Measurements from ENCODE around the gene RABGAP1L.
"Not testable (repeated sequence)": the region's sequence is repeated elsewhere in the genome, so short reads cannot be mapped to it uniquely, and the experiment has no call there.

RABGAP1L gene

DNA sequence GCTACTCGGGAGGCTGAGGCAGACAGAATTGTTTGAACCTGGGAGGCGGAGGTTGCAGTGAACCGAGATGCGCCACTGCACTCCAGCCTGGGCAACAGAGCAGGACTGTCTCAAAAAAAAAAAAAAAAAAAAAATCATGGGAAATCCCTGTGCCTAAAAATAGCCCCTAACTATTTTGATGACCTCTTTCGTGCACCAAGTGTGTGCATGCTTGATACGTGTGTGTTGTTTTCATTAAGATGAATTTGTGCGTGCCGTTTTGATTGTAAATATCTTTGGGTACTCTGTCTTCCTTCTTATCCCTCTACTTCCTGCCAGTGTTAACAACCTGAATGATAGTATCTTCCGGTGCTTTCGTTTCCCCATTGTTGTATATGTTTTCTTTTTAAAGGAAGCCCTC is 850.2 kb downstream of the RABGAP1L start:
- DNase-seq, result no peak

DNA sequence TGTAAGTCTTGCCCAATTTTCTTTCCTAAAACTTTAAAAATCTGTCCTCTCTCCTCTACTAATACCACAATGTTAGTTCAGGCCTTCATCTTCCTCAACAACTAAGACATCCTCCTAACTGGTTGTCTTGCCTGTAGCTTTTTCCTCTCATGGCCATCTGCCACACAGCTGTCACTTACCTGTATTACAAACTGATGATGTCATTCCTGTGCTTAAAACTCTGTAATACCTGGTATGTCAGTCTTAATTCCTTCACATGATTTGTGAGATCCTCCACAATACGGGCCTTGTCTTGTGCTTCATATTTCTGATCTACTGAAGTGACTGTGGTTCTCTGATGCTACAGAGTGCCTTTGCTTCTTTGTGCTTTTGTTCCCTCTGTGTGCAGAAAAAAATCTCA is 854.1 kb downstream of the RABGAP1L start:
- DNase-seq, result no peak

DNA sequence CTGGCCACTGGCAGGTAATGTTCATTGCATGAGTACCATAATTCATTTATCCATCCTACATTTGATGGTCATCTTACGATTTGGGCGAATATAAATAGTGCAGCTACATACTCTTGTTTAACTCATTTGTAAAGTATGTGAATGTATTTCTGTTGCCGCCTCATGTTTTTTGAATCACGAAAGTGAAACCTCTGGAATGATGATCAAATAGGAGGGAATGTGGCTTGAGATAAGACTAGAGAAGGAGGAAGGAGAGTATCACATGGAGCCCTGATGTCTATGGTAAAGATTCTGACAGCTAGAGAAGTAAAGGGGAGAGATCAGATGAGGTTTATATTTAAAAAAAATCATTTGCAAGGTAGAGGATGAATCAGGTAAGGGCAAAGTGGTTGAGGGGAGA is 855.9 kb downstream of the RABGAP1L start:
- no peak for DNase-seq

DNA sequence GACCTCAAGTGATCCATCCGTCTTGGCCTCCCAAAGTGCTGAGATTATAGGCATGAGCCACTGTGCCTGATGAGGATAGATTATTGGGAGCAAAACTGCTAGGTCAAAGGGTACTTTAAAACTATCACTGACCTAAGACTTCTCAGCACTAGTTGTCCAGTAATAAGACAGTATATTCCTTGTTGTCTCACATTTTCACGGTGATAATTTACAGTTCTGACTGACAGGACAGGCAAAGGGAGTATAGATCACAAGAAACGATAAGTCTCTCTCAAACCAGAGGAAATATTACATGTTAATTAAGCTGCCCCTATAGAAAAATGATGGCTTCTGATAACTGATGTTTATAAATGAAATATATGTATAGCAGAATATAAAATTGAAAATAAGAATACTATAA is 860.2 kb downstream of the RABGAP1L start:
- no peak for DNase-seq

DNA sequence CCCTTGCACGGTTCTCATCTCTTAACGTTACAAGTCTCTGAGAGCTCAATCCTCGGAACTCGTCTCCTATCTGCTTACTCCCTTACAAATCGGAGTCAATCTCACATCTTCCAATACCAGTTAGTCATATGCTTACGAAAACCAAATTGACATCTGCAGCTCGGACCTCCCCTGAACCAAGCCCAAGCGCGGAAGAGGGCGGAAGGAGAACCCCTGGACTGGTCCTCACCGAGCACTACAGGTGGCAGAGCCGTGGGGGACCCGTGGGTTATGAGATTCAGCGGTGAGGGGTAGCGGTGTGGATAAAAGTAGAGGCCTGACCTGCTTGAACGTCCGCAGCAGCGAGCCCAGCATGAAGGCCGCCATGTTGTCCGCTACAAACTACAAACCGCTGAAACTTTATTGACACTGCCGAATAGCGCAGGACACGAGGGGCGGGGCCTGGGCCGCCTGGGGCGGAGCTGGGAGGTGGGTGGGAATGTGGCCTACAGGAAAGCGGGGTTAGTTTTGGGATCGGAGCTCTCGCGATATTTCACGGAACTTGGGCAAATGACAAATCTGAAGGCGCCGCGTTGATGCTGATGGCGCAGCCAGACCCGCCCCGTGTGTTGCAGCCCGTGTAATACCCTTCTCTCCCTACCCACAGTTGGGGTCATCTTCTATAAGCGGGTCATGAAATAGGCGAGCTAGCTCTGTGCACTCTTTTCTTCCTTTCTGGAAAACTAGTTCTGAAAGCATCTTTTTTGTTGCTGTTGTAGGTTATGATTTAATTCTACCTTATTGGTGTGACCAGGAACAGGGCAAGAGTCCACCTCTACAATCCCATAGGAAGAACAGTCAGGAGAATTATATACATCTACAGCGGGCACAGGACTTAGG is 864.0 kb downstream of the RABGAP1L start, which contains the start of gene MRPS14:
TSS of gene MRPS14 (minus strand) at position 383 of the 879 bp plus-strand sequence. CDS start at position 366, 17 bp downstream.
- DNase-seq, result peak; percentile 99

DNA sequence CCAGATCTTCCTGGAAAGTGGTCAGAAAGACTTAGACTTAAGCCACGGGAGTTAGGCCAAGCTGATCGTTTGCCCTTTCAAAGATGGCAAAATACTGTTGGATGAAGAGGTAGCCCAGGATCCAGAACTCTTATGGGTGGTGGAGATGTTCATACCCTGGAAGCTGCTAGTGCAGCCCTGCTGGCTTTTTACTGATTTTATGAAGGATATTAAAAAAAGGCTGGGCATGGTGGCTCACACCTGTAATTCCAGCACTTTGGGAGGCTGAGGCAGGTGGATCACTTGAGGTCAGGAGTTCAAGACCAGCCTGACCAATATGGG is 864.6 kb downstream of the RABGAP1L start:
- not testable (repeated sequence) for DNase-seq

DNA sequence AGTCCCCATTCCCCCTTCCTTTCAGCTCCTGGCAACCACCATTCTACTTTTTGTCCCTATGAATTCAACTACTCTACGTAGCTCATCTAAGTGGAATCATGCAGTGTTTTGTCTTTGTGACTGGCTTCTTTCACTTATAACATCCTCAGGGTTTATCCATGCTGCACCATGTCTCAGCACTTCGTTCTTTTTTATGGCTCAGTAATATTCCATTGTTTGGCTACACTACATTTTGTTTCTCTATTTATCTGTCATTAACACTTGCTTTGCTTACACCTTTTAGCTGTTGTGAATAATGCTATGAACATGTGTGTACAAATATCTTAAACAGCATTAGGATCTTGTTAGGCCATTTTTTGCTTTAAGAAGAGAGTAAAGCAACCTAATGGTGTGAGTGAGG is 865.5 kb downstream of the RABGAP1L start:
- no peak for DNase-seq

DNA sequence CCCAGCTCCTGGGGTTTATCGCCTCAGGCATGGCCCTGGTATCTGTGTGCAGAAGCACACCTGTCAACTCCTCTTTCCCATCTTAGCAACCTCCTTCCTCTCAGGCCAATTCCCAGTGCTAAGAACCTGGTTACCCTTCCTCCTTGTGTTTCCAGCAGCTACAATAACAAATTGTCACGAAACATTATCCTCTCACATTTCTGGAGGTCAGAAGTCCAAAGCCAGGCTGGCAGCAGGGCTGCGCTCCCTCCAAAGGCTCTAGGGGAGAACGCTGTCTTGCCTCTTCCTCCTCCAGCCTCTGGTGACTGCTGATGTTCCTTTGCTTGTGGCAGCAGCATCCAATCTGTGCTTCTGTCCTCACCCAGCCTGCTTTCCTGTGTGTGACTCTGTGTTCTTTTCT is 874.6 kb downstream of the RABGAP1L start:
- DNase-seq, result no peak

DNA sequence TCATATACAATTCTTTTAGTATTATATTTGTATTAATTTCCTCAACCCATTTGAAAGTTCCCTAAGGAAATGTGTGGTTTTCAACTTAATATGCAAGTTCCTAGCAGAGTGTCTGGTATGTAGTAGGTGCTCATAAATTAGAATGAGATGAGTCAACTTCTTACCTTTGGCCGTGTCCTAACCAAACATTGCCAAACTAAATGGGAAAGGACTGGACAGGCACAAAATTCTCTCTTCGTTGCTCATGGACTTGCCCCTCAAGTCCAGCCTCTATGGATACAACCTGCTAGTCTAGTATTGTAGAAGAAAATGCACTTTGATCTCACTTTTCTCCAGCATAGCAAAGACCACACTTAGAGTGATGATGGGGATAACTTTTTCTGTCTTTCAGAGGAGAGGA is 875.5 kb downstream of the RABGAP1L start:
- no peak for DNase-seq

DNA sequence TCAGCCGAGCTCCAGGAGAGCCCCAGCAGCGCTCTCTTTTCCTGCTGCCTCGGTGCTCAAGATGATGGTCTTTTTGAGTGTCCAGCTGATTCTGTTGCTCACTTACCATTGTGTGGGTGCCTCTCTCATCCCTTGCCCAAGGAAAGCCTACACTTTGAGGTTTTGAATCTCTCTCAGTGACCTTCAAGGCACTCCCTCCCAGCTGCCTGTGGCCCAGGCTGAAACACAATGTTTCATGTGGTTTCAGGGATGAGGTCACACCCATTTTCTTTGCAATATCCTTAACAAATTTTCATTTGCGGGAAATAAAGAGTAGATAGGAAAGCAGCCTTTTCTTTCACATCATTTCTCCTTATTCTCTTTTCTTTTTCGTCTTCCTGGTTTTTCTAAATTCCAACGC is 876.5 kb downstream of the RABGAP1L start:
- no peak for DNase-seq

DNA sequence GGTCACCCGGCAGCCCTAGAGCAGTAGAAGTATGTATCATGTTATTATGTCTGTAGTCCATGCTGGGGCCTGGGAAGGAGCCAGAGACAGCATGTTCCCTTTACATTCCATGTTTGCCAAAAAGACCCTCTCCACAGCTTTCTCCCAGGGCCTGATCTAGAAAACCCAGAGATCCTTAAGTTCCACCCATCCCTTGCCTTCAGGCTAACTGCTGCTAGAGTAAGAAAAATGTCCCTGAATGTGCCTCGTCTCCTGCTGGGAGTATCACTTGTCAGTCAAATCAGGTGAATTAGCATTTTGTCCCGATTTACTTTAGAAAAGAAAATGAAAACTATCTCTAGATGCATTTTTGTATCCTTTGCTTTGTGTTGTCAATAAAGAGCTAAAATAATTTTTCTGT is 877.2 kb downstream of the RABGAP1L start:
- no peak for DNase-seq

DNA sequence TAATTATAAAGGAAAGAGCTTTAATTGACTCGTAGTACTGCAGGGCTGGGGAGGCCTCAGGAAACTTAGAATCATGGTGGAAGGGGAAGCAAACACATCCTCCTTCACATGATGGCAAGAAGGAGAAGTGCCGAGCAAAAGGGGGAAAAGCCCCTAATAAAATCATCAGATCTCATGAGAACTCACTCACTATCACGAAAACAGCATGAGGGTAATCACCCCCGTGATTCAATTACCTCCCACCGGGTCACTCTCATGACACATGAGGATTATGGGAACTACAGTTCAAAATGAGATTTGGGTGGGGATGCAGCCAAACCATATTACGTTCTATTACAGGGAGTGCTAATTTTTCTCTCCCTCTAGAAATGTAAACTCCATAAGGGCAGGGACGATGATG is 878.1 kb downstream of the RABGAP1L start:
- no peak for DNase-seq

DNA sequence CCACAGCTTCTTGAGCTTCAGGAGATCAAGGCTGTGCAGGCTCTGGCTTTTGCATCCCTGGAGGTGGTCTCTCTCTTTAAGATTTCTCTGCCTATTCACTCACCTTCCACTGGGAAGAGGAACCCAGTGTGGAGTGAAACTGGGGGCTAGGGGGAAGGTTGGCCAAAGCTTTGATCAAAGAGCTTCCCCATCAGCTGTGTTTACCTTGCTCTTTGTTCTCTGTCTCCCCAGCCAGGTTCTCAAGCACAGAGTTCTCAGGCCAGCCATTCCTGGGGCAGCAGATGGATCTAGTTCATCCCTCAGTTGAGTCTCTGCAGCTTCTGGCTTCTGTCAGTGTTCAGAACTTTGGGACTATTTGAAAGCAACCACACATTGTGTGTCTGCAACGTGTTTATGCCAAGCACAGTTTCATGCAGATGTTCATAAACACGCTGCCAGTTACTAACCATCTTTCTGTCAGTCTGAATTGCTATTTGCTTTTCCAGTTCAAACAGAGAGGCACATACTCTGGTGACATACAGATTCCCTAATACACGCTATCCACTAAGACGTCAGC is 881.1 kb downstream of the RABGAP1L start:
- no peak for DNase-seq

DNA sequence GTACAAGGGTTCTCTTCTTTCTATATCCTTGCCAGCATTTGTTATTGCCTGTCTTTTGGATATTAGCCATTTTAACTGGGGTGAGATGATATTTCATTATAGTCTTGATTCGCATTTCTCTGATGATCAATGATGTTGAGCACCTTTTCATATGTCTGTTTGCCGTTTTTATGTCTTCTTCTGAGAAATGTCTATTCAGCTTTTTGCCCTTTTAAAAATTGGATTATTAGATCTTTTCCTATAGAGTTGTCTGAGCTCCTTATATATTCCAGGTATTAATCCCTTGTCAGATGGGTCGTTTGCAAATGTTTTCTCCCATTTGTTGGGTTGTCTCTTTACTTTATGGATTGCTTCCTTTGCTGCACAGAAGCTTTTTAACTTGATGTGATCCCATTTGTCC is 883.3 kb downstream of the RABGAP1L start:
- no peak for DNase-seq

DNA sequence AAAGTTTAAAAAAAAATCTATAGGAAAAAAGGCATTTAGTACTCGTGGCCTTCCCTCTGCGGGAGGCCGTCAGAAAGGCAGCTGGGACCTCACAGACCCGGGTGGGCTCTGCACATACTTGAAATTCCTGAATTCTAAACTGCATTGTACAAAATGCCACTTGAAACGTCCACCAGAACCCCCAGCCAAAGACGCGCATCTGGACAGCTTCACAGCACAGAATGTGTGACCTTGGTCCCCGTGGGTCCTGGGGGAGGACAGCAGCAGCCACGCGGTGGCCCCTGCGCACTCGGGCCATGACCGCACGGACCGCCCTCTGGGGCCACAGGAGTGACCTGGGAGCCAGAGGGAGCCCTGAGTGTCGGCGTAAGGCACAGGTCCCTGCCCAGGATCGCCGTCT is 884.5 kb downstream of the RABGAP1L start:
- no peak for DNase-seq

DNA sequence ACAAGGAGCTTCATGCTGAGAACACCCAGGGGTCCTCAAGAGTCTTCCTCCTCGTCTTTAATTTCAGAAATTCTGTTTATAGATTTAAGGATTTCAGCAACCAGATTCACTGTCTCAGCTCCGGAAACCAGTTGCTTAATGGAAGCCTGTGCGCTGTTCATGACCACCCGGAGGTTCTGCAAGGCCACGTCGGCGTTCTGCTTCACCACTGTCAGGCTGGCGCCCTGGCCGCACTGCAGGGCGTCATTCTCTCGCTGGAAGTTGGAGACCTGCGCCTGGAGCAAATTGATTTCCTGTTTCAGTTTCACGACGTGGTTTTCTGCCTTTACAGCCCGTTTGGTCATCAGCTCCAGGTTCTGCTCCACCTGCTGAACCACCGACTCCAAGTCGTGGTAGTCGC is 885.3 kb downstream of the RABGAP1L start:
- not testable (repeated sequence) for DNase-seq
